ENCODE results near the gene HELQ.
A peak's percentile ranks its signal among the peaks of the same experiment; 100 is the strongest.
"Not testable (repeated sequence)": the region's sequence is repeated elsewhere in the genome, so short reads cannot be mapped to it uniquely, and the experiment has no call there.

The HELQ gene, protein sequence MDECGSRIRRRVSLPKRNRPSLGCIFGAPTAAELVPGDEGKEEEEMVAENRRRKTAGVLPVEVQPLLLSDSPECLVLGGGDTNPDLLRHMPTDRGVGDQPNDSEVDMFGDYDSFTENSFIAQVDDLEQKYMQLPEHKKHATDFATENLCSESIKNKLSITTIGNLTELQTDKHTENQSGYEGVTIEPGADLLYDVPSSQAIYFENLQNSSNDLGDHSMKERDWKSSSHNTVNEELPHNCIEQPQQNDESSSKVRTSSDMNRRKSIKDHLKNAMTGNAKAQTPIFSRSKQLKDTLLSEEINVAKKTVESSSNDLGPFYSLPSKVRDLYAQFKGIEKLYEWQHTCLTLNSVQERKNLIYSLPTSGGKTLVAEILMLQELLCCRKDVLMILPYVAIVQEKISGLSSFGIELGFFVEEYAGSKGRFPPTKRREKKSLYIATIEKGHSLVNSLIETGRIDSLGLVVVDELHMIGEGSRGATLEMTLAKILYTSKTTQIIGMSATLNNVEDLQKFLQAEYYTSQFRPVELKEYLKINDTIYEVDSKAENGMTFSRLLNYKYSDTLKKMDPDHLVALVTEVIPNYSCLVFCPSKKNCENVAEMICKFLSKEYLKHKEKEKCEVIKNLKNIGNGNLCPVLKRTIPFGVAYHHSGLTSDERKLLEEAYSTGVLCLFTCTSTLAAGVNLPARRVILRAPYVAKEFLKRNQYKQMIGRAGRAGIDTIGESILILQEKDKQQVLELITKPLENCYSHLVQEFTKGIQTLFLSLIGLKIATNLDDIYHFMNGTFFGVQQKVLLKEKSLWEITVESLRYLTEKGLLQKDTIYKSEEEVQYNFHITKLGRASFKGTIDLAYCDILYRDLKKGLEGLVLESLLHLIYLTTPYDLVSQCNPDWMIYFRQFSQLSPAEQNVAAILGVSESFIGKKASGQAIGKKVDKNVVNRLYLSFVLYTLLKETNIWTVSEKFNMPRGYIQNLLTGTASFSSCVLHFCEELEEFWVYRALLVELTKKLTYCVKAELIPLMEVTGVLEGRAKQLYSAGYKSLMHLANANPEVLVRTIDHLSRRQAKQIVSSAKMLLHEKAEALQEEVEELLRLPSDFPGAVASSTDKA

DNA sequence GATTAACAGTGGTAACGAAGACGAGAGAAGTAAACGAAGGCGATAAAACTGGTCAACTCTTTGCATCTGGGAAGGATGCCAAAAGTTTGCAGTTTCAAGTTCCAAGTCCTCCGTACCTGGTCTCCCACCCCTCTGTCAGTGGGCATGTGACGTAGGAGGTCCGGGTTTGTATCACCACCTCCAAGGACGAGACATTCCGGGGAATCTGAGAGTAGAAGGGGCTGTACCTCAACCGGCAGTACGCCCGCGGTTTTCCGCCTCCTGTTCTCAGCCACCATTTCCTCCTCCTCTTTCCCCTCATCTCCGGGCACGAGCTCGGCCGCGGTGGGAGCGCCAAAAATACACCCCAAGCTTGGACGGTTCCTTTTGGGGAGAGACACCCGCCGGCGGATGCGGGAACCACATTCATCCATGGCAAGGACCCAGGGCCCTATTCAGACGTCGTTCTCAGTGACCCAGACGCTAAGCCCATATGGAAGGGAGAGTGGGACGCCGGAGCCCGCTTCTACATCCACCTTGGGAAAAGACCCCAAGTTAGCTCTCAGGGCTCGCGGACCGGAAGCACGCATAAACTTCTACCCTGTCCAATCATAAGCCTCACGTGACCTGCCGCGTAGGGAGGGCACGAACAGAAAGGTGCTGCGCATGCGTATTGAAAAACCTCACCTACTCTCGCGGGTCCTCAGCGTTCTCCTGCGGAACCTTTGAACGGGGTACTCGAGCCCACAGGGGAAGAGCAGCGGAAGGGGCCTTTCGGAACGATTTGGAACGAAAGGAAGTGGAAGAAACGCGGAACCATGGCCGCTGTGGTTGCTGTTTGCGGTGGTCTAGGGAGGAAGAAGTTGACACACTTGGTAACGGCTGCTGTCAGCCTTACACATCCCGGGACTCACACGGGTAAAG is at the start of gene HELQ, which contains the start of gene MRPS18C:
TSS of gene HELQ (minus strand) at position 543 of the 903 bp plus-strand sequence. CDS start at position 413, 130 bp downstream.
TSS of gene MRPS18C (plus strand) at position 778 of the 903 bp plus-strand sequence. CDS start at position 798, 20 bp downstream.
- peak; percentile 98 for DNase-seq (ENCODE audit: low read depth)

- no peak for DNase-seq (ENCODE audit: low read depth)
Measured at GRCh38 chr4:83504996-83505395, 49.4 kb upstream of the HELQ start.

DNA sequence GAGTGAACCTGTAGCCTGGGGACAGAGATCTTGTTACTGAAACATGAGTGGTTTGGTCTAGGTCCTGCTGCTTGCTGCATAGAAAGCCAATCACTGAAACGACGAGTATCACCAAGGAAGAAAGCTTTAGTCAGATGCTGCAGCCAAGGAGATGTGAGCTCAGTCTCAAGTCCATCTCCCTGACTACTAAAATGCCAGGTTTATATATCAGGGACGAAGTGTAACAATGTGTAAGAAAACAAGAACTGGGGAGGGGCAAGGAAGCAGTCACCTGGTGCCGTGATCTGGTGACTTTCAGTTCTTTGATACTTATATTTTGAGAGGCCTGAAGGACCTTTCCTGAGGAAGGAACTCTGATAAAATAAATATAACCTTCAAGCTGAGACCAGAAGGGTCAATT is 48.9 kb upstream of the HELQ start:
- no peak for DNase-seq (ENCODE audit: low read depth)

GRCh38 chr4:83503974-83504373 is 48.4 kb upstream of the HELQ start:
- DNase-seq (ENCODE audit: low read depth) = no peak

DNA sequence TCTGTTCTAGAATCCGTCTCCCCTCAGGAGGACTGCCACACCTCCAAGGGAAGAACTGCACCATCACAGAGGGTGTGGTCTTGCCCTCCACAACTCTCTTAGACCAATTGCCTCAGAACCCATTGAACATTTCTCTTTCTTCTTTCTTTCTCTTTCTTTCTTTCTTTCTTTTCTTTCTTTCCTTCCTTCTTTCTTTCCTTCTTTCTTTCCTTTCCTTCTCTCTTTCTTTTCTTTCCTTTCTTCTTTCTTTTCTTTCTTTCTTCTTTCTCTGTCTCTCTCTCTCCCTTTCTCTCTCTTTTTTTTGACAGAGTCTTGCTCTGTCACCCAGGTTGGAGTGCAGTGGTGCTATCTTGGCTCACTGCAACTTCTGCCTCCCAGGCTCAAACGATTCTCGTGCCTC is 46.0 kb upstream of the HELQ start:
- not testable (repeated sequence) for DNase-seq (ENCODE audit: low read depth)

DNA sequence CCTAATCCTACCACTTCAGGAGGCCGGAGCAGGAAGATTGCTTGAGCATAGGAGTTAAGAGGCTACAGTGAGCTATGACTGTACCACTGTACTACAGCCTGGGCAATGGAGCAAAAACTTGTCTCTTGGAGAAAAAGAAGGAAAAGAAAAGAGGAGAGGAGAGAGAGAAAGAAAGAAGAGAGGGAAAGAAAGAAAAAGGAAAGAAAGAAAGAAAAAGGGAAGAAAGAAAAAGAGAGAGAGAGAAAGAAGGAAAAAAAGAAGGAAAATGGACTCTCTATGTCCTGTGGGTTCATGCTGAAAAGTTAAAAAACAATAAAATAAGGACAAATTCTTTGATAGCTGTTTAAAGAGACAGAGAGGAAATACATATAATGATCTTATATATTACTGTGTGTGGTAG is 42.6 kb upstream of the HELQ start:
- DNase-seq (ENCODE audit: low read depth) = no peak

GRCh38 chr4:83496085-83496917 is 40.7 kb upstream of the HELQ start:
- DNase-seq (ENCODE audit: low read depth) = not testable (repeated sequence)

- no peak for DNase-seq (ENCODE audit: low read depth)
Measured at GRCh38 chr4:83490876-83491450, 35.3 kb upstream of the HELQ start.

DNA sequence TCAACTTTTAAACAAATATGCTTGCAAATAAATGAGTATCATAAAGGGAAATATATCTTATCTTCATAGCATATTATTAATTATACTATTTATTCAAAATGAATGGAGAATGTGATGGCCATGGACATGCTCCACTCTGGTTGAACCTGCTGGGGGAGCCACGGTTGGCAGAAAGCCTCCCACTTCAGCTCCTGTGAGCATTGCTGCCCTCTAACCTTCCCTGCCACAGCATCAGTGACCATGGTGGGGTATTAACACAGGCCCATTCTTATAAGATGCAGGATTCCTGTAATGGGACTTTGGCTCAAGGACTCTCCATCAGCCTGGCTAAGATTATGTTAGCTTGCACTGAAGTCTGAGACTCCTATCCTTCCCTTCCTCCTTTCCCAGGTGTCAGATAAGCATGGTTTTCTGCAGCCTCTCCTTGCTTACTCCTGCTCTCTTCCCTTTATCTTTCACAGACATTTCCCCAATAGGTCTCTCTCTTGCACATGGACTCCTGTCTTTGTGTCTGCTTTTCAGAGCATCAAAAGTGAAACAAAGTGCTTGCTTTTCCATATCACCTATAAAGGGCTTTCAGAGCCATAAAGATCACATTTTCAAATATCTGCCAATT is 34.2 kb upstream of the HELQ start:
- no peak for DNase-seq (ENCODE audit: low read depth)

- DNase-seq (ENCODE audit: low read depth) = no peak
Measured at GRCh38 chr4:83486457-83487129, 31.0 kb upstream of the HELQ start.

DNA sequence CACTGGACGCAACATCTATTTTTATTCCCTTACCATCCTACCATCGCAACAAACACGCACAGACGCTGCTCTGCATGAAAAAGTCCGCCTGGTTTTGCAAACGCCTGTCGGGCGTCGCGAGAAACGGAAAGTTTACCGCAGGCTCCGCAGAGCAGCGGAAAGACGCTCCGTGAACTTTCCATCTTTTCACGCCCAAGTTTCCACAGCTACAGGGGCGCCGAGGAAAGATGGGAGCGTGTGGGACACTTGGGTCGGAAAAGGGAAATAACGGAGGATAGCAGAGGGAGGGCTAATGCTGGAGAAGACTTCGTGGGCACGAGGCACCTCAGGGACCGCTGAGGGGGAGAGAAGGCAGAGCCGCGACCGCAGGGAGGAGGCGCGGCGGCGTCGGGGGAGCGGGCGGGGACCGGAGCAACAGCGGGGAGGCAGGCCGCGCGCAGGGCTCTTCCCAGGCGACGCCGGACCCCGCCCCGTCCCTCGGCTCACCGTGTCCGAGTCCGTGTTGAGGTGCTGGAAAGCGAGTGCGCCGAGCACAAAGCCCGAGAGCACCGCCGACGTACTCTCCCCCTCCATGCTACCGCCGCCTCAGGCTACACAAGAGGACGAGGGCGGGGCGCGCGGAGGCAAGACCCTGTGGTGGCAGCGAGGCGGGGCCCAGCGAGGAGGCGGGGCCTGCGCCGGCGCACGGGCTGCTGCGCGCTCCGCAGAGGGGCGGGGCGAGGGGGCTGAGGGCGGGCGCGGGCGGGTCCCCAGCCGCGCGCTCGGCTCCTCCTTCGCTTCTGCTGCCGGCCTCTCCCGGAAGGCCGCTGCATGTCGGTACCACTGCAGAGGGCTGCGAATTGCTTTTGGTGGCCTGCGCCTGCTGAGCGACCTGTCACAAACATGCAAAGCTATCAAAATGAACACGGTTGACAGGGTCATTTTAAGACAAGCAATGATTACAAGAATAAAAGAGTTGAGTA is 29.2 kb upstream of the HELQ start, which contains the start of gene ABRAXAS1:
TSS of gene ABRAXAS1 (minus strand) at position 601 of the 962 bp plus-strand sequence. CDS start at position 573, 28 bp downstream.
- DNase-seq (ENCODE audit: low read depth) = peak; percentile 83

DNA sequence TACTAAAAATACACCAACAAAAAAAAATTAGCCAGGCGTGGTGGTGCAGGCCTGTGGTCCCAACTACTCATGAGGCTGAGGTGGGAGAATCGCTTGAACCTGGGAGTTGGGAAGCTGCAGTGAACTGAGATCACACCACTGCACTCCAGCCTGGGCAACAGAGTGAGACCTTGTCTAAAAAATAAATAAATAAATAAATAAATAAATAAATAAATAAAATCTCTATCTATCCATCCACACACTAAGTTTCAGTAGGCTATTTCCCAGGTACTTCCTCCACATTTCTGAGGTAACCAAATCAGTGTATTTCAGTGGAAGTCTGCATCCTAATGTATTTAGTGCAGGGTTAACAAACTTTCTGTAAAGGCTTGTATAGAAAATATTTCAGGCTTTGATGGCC is 18.3 kb upstream of the HELQ start:
- DNase-seq (ENCODE audit: low read depth) = no peak

DNA sequence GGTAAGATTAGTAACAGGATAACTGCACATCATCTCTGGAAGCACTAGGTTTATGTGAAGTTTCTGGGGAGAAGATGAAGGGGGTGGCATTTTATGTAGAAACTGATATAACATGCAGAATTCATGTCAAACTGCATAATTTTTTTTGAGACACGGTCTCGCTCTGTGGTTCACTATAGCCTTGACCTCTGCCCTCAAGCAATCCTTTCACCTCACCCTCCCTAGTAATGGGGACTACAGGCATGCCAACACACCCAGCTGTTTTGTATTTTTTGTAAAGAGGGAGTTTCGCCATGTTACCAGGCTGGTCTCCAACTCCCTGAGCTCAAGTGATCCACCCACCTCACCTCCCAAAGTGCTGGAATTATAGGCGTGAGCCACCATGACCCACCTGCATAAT is 17.8 kb upstream of the HELQ start:
- no peak for DNase-seq (ENCODE audit: low read depth)

DNA sequence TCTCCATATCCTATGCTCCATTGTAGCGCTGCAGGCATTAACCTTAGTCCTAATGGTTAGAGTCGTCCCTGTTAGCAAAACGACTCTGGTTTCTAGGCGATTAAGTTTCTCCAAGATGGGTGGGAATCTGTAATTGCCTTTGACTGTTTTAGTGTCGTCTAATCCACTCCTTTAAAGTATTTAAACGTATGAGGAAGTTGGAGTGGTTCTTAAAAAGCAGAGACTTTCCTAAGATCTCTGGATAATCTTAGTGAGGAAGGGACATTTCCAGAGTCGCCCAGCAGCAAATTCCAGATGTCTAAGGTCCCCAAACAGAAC is 520 bp upstream of the HELQ start:
- no peak for DNase-seq (ENCODE audit: low read depth)

DNA sequence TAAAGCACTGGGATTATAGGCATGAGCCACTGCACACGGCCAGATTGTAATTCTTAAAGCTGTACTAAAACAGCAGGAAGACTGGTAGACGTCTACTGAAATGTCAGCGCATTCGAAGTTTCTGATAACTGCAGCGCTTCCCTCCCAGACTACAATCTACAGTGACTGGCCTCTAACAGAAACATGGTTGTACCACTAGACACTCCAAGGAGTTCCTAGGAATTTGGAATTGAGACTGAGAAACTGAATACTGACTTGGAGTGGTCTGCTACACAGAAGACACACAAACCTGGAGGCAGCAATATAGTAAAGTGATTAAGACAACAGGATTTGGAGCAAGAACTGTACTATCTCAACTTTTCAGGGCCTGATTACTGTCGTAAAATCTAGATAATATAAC is 937 bp downstream of the HELQ start:
- peak; percentile 1 for DNase-seq (ENCODE audit: low read depth)

DNA sequence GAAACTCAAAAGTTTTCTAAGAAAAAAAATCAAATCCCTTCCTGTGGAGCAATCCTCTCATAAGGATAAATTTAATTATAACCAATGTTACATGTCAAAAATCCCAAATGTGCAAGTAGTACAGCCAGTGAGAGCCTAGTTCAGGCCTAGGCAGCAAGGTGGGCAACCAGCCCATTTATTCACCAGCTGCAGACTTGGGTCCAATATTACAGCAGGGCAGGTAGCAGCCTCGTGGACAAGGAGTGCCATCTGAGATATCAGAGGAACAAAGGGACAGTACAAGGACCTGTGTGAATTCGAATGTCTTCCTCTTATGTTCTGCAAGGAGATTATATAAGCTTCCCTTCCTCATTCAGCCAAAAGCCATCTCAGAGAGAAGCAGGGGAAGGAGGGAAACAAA is 6.6 kb downstream of the HELQ start:
- DNase-seq (ENCODE audit: low read depth) = no peak

DNA sequence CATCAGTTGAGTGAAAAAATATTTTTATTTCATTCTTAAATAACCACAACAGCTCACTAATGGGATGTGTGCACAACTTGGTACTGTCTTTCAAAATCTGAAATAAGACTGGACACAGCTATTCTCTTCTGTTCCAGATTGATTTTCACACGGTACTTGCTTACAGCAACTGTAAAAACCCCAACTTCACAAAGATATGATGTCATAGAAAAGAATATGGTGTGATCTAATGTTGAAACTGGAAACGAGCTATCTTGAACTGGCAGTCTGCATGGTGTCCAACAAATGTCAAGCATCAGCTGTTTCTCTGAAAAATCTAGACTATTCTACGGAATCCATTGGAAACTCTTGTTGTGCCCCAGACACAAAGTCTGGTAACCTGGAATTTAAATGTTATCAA is 14.7 kb downstream of the HELQ start:
- DNase-seq (ENCODE audit: low read depth) = no peak
